GM19193 (cell line): ENCODE data around the gene CD48.

Experiments
- POLR2A ChIP-seq: IDR thresholded peaks from 4 replicates; pipeline ENCODE4 v1.6.1; 2011; ENCODE audit not compliant: insufficient read depth, insufficient read length; ENCODE audit errors: extremely low read depth

The CD48 gene

GRCh38 chr1:160709715-160710114 is 1.9 kb downstream of the CD48 start:
- no peak for TF ChIP-seq POLR2A

- peak; percentile 72 for TF ChIP-seq POLR2A
These were observed 2.8 kb downstream of the CD48 start for GRCh38 chr1:160708801-160709200.

- no peak for TF ChIP-seq POLR2A
These were observed 3.5 kb downstream of the CD48 start for GRCh38 chr1:160708118-160708517.

GRCh38 chr1:160707236-160708064 is 4.2 kb downstream of the CD48 start:
- TF ChIP-seq POLR2A, result peak; percentile 32

GRCh38 chr1:160706526-160707235 is 4.9 kb downstream of the CD48 start:
- TF ChIP-seq POLR2A, result no peak

- no peak for TF ChIP-seq POLR2A
These were observed 5.9 kb downstream of the CD48 start for GRCh38 chr1:160705742-160706141.

GRCh38 chr1:160704250-160704649 is 7.4 kb downstream of the CD48 start:
- no peak for TF ChIP-seq POLR2A

- TF ChIP-seq POLR2A, result no peak
These were observed 9.5 kb downstream of the CD48 start for GRCh38 chr1:160702100-160702499.

- no peak for TF ChIP-seq POLR2A
These were observed 26.4 kb downstream of the CD48 start for GRCh38 chr1:160685266-160685665.

GRCh38 chr1:160682983-160683865 is 28.4 kb downstream of the CD48 start:
- TF ChIP-seq POLR2A, result no peak

- no peak for TF ChIP-seq POLR2A
These were observed 29.8 kb downstream of the CD48 start for GRCh38 chr1:160681891-160682140.

- peak; percentile 37 for TF ChIP-seq POLR2A
These were observed 30.3 kb downstream of the CD48 start for GRCh38 chr1:160681066-160681890.

- TF ChIP-seq POLR2A, result no peak
These were observed 31.2 kb downstream of the CD48 start for GRCh38 chr1:160680399-160680798.

GRCh38 chr1:160679893-160680292 is 31.7 kb downstream of the CD48 start:
- no peak for TF ChIP-seq POLR2A
